BLaER1 treated with 17β-estradiol and CSF1 and Interleukin-3, amounts not matched to agents 10 nM and 100 nM (cell line): ENCODE data around the gene SLC17A8.

Experiments
- H3K27ac ChIP-seq, 11 experiments: shearing (Covaris generic); formaldehyde crosslinking; 2 replicates each; pipeline ENCODE4 v1.8.1; 2022
- H3K27me3 ChIP-seq, 11 experiments: shearing (Covaris generic); formaldehyde crosslinking; 2 replicates each; pipeline ENCODE4 v1.8.1; 2022
- H3K36me3 ChIP-seq, 11 experiments: shearing (Covaris generic); formaldehyde crosslinking; 2 replicates each; pipeline ENCODE4 v1.8.1; 2022
- H3K4me1 ChIP-seq, 10 experiments: shearing (Covaris generic); formaldehyde crosslinking; 2 replicates each; pipeline ENCODE4 v1.8.1; 2022
- H3K4me2 ChIP-seq, 11 experiments: shearing (Covaris generic); formaldehyde crosslinking; 2 replicates each; pipeline ENCODE4 v1.8.1; 2022
- H3K4me3 ChIP-seq, 10 experiments: shearing (Covaris generic); formaldehyde crosslinking; 2 replicates each; pipeline ENCODE4 v1.8.1; 2022
- H3K9ac ChIP-seq, 11 experiments: shearing (Covaris generic); formaldehyde crosslinking; 2 replicates each; pipeline ENCODE4 v1.8.1; 2022
- H3K9me3 ChIP-seq, 11 experiments: shearing (Covaris generic); formaldehyde crosslinking; replicated peaks in 1 of 11; 2 replicates each; pipeline ENCODE4 v1.8.1; 2022
- H4K20me1 ChIP-seq, 11 experiments: shearing (Covaris generic); formaldehyde crosslinking; 2 replicates each; pipeline ENCODE4 v1.8.1; 2022
- Cebpa-rat ChIP-seq, 11 experiments: shearing (Covaris generic); IDR thresholded peaks; 2 replicates each; pipeline ENCODE4 v1.8.1; 2022

SLC17A8 gene

GRCh38 chr12:100433701-100434100 is 76.8 kb downstream of the SLC17A8 start:
- no peaks in the 10 kb centered on the region for H3K27me3 ChIP-seq
- no peaks in the 10 kb centered on the region for H3K36me3 ChIP-seq
- no peak overlapping the region for H3K27ac ChIP-seq
- no peaks in the 10 kb centered on the region for H4K20me1 ChIP-seq
- TF ChIP-seq Cebpa-rat (IDR thresholded peaks at IDR 0.05): no peak
- H3K4me2 ChIP-seq: peak overlapping the region in 2 of 11 experiments; percentile 19 to 40; a peak in 3 of 22 replicates
- H3K9me3 ChIP-seq: peaks cover 0 to 15% (median 7%) of the 10 kb centered on the region in 11 experiments; a peak in 8 of 22 replicates
- H3K9ac ChIP-seq: no peak overlapping the region
- no peak overlapping the region for H3K4me3 ChIP-seq
- peaks cover 0 to 24% (median 2%) of the 10 kb centered on the region in 10 experiments; a peak in 8 of 20 replicates for H3K4me1 ChIP-seq

DNA sequence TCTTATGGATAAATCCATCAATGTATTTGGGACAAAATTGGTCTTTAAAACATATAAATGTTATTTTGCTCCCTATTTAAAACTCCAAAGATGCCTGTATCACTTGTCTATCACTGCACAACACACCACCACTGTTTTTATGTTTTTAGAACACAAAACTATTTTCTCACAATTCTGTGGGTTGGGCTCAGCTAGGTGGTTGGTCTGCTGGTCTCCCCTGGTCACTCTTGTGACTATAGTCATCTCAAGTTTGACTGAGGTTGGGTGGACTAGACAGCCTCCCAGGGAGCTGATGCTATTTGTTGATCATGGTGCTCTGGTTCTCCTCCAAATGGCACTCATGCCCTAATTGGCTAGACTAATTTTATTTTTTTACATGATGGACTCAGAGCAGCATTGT is 77.3 kb downstream of the SLC17A8 start:
- H3K27me3 ChIP-seq: no peaks in the 10 kb centered on the region
- H3K4me2 ChIP-seq: peak overlapping the region in 2 of 11 experiments; percentile 14 to 20; a peak in 3 of 22 replicates
- peaks cover 0 to 24% (median 2%) of the 10 kb centered on the region in 10 experiments; a peak in 8 of 20 replicates for H3K4me1 ChIP-seq
- no peak overlapping the region for H3K9ac ChIP-seq
- no peaks in the 10 kb centered on the region for H3K36me3 ChIP-seq
- no peak for TF ChIP-seq Cebpa-rat (IDR thresholded peaks at IDR 0.05)
- peaks cover 0 to 15% (median 7%) of the 10 kb centered on the region in 11 experiments; a peak in 8 of 22 replicates for H3K9me3 ChIP-seq
- H3K27ac ChIP-seq: no peak overlapping the region
- H4K20me1 ChIP-seq: no peaks in the 10 kb centered on the region
- no peak overlapping the region for H3K4me3 ChIP-seq

DNA sequence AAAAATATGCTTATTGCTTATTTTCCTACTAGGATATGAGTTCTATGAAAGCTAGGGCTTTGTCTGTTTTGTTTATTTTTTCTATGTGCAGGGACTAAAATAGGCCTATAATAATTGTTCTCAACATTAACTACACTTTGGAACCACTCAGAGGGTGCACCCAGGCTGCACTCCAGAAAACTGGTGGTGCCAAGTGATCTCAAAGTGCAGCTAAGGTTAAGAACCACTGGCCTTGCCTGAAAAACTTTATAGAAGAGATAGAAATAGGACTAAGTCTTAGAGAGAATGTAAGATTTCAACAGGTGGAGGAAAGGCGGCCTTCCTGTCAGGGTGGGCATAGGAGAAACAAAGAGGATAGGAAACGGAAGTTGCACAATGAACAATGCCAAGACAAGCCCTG is 79.1 kb downstream of the SLC17A8 start:
- H3K4me3 ChIP-seq: no peak overlapping the region
- H3K4me1 ChIP-seq: peaks cover 0 to 24% (median 2%) of the 10 kb centered on the region in 10 experiments; a peak in 8 of 20 replicates
- TF ChIP-seq Cebpa-rat (IDR thresholded peaks at IDR 0.05): no peak
- no peaks in the 10 kb centered on the region for H3K36me3 ChIP-seq
- peaks cover 0 to 11% (median 4%) of the 10 kb centered on the region in 11 experiments; a peak in 7 of 22 replicates for H3K9me3 ChIP-seq
- no peaks in the 10 kb centered on the region for H4K20me1 ChIP-seq
- H3K9ac ChIP-seq: no peak overlapping the region
- H3K27ac ChIP-seq: no peak overlapping the region
- H3K27me3 ChIP-seq: no peaks in the 10 kb centered on the region
- peak overlapping the region in 6 of 11 experiments; percentile 6 to 31 (median 28); a peak in 6 of 22 replicates for H3K4me2 ChIP-seq

GRCh38 chr12:100437038-100437841 is 80.4 kb downstream of the SLC17A8 start:
- H3K4me1 ChIP-seq: peaks cover 0 to 24% (median 2%) of the 10 kb centered on the region in 10 experiments; a peak in 8 of 20 replicates
- H3K36me3 ChIP-seq: no peaks in the 10 kb centered on the region
- no peak for TF ChIP-seq Cebpa-rat (IDR thresholded peaks at IDR 0.05)
- H3K27ac ChIP-seq: no peak overlapping the region
- no peaks in the 10 kb centered on the region for H4K20me1 ChIP-seq
- no peaks in the 10 kb centered on the region for H3K27me3 ChIP-seq
- no peak overlapping the region for H3K4me3 ChIP-seq
- H3K9me3 ChIP-seq: peaks cover 0 to 1% (median 0%) of the 10 kb centered on the region in 11 experiments; a peak in 1 of 22 replicates
- H3K4me2 ChIP-seq: no peak overlapping the region
- no peak overlapping the region for H3K9ac ChIP-seq

- Histone ChIP-seq H3K27ac (no peak overlapping the region), H3K4me3 (no peak overlapping the region), H3K9me3 (no peaks in the 10 kb centered on the region), H3K4me1 (peaks cover 0 to 11% (median 0%) of the 10 kb centered on the region in 10 experiments; a peak in 5 of 20 replicates), H3K4me2 (no peak overlapping the region), H3K27me3 (no peaks in the 10 kb centered on the region), H4K20me1 (no peaks in the 10 kb centered on the region), H3K36me3 (no peaks in the 10 kb centered on the region), H3K9ac (no peak overlapping the region)
- TF ChIP-seq Cebpa-rat (IDR thresholded peaks at IDR 0.05): no peak
Observed at GRCh38 chr12:100439797-100440196, 82.9 kb downstream of the SLC17A8 start.

- H3K9ac ChIP-seq: no peak overlapping the region
- TF ChIP-seq Cebpa-rat (IDR thresholded peaks at IDR 0.05): no peak
Observed at GRCh38 chr12:100442403-100442802, 85.5 kb downstream of the SLC17A8 start.

GRCh38 chr12:100443434-100443833 is 86.6 kb downstream of the SLC17A8 start:
- Histone ChIP-seq H3K4me2 (no peak overlapping the region), H3K9ac (no peak overlapping the region), H3K27me3 (no peaks in the 10 kb centered on the region), H3K4me1 (peaks cover 0 to 12% (median 8%) of the 10 kb centered on the region in 10 experiments; a peak in 8 of 20 replicates), H3K36me3 (no peaks in the 10 kb centered on the region), H3K9me3 (no peaks in the 10 kb centered on the region), H4K20me1 (no peaks in the 10 kb centered on the region), H3K4me3 (no peak overlapping the region), H3K27ac (no peak overlapping the region)
- no peak for TF ChIP-seq Cebpa-rat (IDR thresholded peaks at IDR 0.05)

More at GRCh38 chr12:100442403-100442802, 85.5 kb downstream of the SLC17A8 start:
- Histone ChIP-seq H3K9me3 (no peaks in the 10 kb centered on the region), H3K4me2 (no peak overlapping the region), H3K36me3 (no peaks in the 10 kb centered on the region), H3K4me3 (no peak overlapping the region), H3K27me3 (no peaks in the 10 kb centered on the region), H4K20me1 (no peaks in the 10 kb centered on the region), H3K4me1 (peaks cover 0 to 7% (median 4%) of the 10 kb centered on the region in 10 experiments; a peak in 6 of 20 replicates), H3K27ac (no peak overlapping the region)

- H3K4me3 ChIP-seq: no peak overlapping the region
- no peak overlapping the region for H3K4me2 ChIP-seq
- H3K27ac ChIP-seq: no peak overlapping the region
- no peaks in the 10 kb centered on the region for H3K9me3 ChIP-seq
- peaks cover 0 to 12% (median 8%) of the 10 kb centered on the region in 10 experiments; a peak in 8 of 20 replicates for H3K4me1 ChIP-seq
- TF ChIP-seq Cebpa-rat (IDR thresholded peaks at IDR 0.05): no peak
- no peaks in the 10 kb centered on the region for H4K20me1 ChIP-seq
- H3K27me3 ChIP-seq: no peaks in the 10 kb centered on the region
- no peak overlapping the region for H3K9ac ChIP-seq
- H3K36me3 ChIP-seq: no peaks in the 10 kb centered on the region
Observed at GRCh38 chr12:100445081-100445481, 88.2 kb downstream of the SLC17A8 start.

GRCh38 chr12:100447381-100447780 is 90.5 kb downstream of the SLC17A8 start:
- TF ChIP-seq Cebpa-rat (IDR thresholded peaks at IDR 0.05): no peak
- Histone ChIP-seq H3K27me3 (no peaks in the 10 kb centered on the region), H3K27ac (no peak overlapping the region), H3K36me3 (no peaks in the 10 kb centered on the region), H3K9me3 (no peaks in the 10 kb centered on the region), H3K4me3 (no peak overlapping the region), H3K4me2 (peak overlapping the region; percentile 21 to 64 (median 51); a peak in 20 of 22 replicates), H3K9ac (peak overlapping the region in 1 of 11 experiments; percentile 33; a peak in 2 of 22 replicates), H4K20me1 (no peaks in the 10 kb centered on the region), H3K4me1 (peaks cover 0 to 12% (median 8%) of the 10 kb centered on the region in 10 experiments; a peak in 8 of 20 replicates)
